Measurements from ENCODE around the gene GAB2.
"Not testable (repeated sequence)": the region's sequence is repeated elsewhere in the genome, so short reads cannot be mapped to it uniquely, and the experiment has no call there.

GAB2 gene, protein sequence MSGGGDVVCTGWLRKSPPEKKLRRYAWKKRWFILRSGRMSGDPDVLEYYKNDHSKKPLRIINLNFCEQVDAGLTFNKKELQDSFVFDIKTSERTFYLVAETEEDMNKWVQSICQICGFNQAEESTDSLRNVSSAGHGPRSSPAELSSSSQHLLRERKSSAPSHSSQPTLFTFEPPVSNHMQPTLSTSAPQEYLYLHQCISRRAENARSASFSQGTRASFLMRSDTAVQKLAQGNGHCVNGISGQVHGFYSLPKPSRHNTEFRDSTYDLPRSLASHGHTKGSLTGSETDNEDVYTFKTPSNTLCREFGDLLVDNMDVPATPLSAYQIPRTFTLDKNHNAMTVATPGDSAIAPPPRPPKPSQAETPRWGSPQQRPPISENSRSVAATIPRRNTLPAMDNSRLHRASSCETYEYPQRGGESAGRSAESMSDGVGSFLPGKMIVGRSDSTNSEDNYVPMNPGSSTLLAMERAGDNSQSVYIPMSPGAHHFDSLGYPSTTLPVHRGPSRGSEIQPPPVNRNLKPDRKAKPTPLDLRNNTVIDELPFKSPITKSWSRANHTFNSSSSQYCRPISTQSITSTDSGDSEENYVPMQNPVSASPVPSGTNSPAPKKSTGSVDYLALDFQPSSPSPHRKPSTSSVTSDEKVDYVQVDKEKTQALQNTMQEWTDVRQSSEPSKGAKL

DNA sequence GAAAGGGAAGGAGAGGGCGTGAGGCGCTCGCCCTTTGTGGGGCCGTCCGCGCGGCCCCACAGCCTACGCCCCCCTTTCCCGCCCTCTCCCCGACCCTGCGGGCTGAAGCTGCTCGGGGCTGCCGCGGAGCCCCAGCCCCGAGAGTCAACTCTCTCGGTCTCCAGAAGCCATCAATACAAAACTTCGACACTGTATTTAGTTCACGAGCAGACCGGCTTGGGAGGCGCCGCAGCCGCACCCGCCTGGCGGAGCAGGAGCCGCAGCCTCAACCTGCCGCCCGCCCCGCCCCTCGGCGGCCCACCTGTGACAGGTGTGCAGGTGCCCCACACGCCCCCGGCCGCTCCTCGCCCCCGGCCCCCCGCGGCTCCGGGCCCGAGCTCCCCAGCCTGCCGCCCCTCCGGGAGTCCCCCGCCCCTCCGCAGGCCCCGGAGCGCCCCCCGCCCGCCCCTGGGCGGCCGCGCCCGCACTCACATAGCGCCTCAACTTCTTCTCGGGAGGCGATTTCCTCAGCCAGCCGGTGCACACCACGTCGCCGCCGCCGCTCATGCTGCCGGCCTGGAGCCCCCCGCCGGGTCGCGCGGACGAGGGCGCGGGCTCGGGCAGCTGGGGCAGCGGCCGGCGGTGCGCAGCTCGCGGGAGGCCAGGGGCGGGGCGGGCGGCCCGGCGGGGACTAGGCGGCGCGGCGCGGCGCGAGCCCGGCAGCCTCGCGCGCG, at the start of gene GAB2:
TSS of gene GAB2 (minus strand) at position 646 of the 713 bp plus-strand sequence. CDS start at position 546, 100 bp downstream.
- no peak for DNase-seq (ENCODE audit: low read depth in 2 of 2)

GRCh38 chr11:78467370-78467769, 49.8 kb upstream of the GAB2 start:
- no peak for DNase-seq (ENCODE audit: low read depth in 2 of 2)

- no peak for DNase-seq (ENCODE audit: low read depth in 2 of 2)
These were observed 47.7 kb upstream of the GAB2 start for GRCh38 chr11:78465169-78465942.

GRCh38 chr11:78464787-78465168, 47.2 kb upstream of the GAB2 start:
- DNase-seq (ENCODE audit: low read depth in 2 of 2), result not testable (repeated sequence)

DNA sequence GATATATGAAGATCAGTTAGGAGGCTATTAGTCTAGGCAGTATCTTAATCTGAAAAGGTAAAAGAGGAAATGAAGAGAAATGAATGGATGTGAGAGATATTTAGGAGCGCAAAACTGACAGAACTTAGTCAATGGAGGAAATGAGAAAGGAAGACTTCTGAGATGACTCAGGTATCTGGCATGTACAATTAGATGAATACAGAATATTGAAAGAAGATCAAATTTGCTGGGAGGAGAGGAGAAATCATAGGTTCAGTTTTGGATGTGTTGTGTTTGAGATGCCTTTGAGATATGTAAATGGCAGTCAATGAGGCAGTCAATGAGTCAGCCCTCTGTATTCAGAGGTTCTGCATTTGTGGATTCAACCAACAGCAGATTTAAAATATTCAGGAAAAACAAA, 42.9 kb upstream of the GAB2 start:
- no peak for DNase-seq (ENCODE audit: low read depth in 2 of 2)

- DNase-seq (ENCODE audit: low read depth in 2 of 2), result no peak
These were observed 42.1 kb upstream of the GAB2 start for GRCh38 chr11:78459738-78460137.

- no peak for DNase-seq (ENCODE audit: low read depth in 2 of 2)
These were observed 39.8 kb upstream of the GAB2 start for GRCh38 chr11:78457448-78457847.

DNA sequence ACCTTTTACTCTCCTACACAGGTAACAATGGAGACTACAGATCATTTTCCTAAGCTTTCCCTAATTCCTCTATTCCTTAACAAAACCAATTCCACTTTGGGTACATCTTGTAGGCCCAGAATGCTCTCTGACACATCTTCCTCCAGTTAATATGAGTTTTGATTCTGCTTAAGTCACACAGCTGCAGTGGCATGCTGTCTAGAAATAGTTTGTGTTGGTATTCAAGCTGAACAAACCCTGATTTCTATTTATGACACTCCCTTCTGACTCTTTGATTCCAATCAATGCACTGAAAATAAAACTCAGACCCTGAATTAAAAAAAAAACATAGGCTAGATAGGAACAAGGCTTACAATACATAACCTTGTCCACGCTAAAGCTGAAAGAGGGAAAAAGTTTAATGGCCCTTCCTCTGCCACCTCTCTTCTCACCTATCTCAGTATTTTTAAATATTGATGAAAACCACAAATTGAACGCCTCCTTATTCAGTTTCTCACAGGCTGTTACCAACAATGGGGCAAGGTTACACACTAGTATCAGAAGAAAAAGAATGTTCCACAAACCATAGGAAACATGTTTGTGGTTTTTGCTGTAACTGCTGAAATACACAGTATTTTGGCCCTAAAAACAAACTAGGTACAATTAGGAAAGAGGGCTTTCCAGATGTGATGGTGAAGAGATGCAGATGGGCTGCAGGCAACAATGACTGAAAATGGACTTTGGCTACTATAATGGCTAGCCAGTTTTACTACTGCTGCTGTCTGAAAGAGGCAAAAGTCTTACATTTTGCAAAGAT, 35.7 kb upstream of the GAB2 start:
- DNase-seq (ENCODE audit: low read depth in 2 of 2), result no peak

- DNase-seq (ENCODE audit: low read depth in 2 of 2), result no peak
These were observed 33.9 kb upstream of the GAB2 start for GRCh38 chr11:78451371-78452150.

- no peak for DNase-seq (ENCODE audit: low read depth in 2 of 2)
These were observed 33.2 kb upstream of the GAB2 start for GRCh38 chr11:78450866-78451265.

DNA sequence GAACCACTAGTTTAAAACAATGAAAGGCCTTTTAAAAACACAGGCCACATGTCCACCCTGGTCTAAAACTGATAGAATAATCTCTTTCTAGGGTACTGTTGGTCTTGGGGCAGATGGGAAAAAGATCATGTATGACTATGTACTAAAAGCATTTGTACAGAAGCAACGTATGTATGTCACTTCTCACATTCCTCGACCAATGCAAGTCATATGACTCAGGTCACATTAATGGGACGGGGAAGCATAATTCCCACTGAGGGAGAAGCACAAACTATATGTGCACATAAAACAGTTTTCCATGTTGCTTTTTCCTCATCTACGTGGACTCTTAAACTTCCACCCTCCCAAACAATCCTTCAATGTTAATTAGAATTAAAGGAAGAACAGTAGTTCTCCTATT, 32.2 kb upstream of the GAB2 start:
- no peak for DNase-seq (ENCODE audit: low read depth in 2 of 2)

- no peak for DNase-seq (ENCODE audit: low read depth in 2 of 2)
These were observed 28.6 kb upstream of the GAB2 start for GRCh38 chr11:78446210-78446609.

DNA sequence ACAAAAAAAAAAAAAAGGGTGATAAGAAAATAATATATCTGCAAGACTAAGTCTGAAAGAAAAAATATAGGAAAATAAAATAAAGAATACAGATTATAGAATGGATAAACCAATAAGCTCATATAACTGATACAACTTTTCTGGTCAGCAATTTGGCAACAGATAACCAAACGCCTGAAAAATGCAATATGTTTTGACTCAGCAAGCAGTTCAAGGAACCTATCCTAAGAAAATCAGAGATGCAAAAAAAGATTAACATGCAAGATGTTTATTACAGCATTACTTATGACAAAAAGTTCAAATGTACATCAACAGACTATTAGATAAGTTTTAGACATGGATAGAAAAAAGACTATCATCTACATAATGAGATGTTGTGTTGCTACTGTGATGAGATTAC, 27.1 kb upstream of the GAB2 start:
- no peak for DNase-seq (ENCODE audit: low read depth in 2 of 2)

DNA sequence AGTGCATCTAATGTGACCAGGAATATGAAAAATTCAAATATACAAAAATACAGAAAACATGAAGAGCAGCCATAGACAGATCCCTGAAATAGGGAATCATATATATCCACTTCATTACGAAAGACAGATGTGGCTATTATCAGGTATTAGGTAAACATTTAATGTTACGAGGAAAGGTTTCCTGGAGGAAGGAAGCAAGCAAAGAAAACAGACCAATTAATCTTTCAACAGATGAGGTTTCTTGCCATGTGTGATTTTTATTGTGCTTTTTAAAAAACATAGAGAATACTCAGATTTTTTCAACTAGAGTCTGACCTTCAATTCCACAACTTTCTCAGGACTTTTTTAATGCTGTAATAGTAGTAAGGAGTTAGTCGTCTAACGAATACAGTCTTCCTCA, 24.3 kb upstream of the GAB2 start:
- DNase-seq (ENCODE audit: low read depth in 2 of 2), result no peak

GRCh38 chr11:78438298-78438975, 20.8 kb upstream of the GAB2 start:
- DNase-seq (ENCODE audit: low read depth in 2 of 2), result no peak

GRCh38 chr11:78432956-78433355, 15.3 kb upstream of the GAB2 start:
- no peak for DNase-seq (ENCODE audit: low read depth in 2 of 2)

DNA sequence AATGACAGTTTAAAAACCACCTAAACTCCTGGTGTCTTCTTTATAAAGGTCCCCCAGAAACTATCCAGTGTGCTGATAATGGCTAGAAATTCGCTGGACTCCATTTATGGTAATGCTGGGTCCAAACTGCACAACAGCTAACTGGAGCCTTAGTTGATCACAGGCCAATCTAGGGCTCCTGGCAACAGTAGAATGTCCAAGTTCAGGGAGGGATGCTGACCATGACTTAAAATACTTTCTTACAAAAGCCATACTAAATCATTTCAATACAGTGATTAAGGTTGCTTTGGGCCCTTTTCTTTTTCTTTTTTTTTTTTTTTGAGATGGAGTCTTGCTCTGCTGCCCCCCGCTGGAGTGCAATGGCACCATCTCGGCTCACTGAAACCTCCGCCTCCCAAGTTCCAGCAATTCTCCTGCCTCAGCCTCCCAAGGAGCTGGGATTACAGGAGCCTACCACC, 14.5 kb upstream of the GAB2 start:
- DNase-seq (ENCODE audit: low read depth in 2 of 2), result no peak

DNA sequence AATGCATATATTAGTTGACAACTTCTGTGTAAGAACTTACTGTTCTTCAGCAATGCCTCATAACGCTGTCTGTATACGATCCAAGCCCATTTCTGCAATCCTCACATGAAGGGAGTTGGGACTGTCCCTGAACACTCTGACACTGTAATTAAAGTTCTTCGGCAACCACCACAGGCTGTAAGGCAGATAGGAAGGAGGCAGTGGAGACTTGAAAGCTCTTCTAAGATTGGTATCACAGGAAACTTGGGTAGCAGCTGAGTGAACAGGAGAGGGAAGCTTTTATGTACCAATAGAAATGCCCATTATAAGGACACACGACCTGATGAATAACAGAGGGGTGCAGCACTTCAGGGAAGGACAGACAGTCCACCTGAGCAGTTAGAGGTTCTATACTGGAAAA, 12.0 kb upstream of the GAB2 start:
- DNase-seq (ENCODE audit: low read depth in 2 of 2), result no peak

DNA sequence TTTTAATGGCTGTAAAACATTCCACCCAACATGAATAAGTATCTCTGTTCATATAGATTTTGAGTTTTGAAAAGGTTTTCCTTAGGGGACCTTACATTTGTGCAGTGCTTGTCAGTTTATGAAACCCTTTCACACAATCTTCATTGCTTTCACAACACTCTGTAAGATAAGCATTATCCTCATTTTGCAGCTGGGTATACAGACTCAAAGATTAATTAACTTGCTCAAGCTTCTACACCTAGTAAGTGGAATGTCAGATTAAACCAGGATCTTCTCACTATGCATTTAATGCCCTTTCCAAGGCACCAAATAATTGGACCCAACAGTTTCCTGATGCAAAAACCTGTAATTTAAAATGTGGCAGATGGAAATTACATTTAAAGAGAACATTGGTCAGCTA, 11.6 kb upstream of the GAB2 start:
- no peak for DNase-seq (ENCODE audit: low read depth in 2 of 2)

DNA sequence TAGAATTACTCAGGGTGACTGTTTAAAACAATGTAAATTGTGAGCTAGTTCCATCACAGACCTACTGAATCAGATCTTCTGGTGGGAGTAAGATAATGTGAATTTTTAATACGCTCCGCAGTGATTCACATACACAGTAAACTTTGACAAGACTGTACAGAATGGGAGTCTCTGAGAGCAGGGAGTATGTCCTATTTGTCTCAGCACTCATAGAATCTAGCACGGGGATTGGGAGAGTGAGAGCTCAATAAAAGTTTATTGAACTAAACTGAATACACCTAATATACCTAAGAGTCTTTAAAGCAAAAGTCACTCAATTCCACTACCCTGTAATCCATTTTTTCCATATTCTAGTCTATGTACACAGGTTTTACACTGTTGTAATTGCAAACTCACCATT, 11.2 kb upstream of the GAB2 start:
- no peak for DNase-seq (ENCODE audit: low read depth in 2 of 2)

Data from stimulated activated CD8-positive, alpha-beta memory T cell treated with anti-CD3 and anti-CD28 coated beads, Interleukin-2, amount 100 ng/mL, for 1 hour (primary cell).